CD14-positive monocyte (primary cell): ENCODE results near the gene PTPRN2. TPM values are rescaled to one million over a fixed set of nuclear protein-coding genes. Genes with fewer than 3 reads are reported as not detected.

Source experiments
- DNase-seq, 3 donors: peaks; one replicate each; pipeline ENCODE4 v3.0.0-alpha.2; 2011 to 2022
- H2AFZ ChIP-seq: 2 replicates; pipeline ENCODE4 v1.6.0; 2012; ENCODE audit warnings: mild to moderate bottlenecking, low read depth, low read length, inconsistent platforms; ENCODE audit not compliant: insufficient read depth, poor library complexity, severe bottlenecking
- H3K27ac ChIP-seq, 2 donors: 1 replicate in 1 of 2; 2 replicates in 1 of 2; pipeline ENCODE4 v1.5.1; 2012 to 2013; ENCODE audit warnings: low read length in 2 of 2, control low read depth in 1 of 2, inconsistent platforms in 1 of 2, low read depth in 1 of 2, mild to moderate bottlenecking in 1 of 2
- H3K27me3 ChIP-seq, 2 donors: one replicate each; pipeline versions ENCODE4 v1.6.0 to v1.6.1; 2011 to 2013; ENCODE audit warnings: low read length in 2 of 2; ENCODE audit not compliant: control insufficient read depth in 2 of 2, insufficient read depth in 2 of 2
- H3K36me3 ChIP-seq, 2 donors: replicated peaks in 1 of 2; 1 replicate in 1 of 2; 2 replicates in 1 of 2; pipeline versions ENCODE4 v1.5.1 to v1.6.1; 2012 to 2013; ENCODE audit warnings: low read length in 2 of 2, control low read depth in 1 of 2, inconsistent platforms in 1 of 2, mild to moderate bottlenecking in 1 of 2; ENCODE audit not compliant: insufficient read depth in 2 of 2, control insufficient read depth in 1 of 2
- H3K4me1 ChIP-seq, 2 donors: 1 replicate in 1 of 2; 2 replicates in 1 of 2; pipeline versions ENCODE4 v1.5.1 to v1.6.1; 2012 to 2013; ENCODE audit warnings: low read length in 2 of 2, control low read depth in 1 of 2, inconsistent platforms in 1 of 2, mild to moderate bottlenecking in 1 of 2, moderate library complexity in 1 of 2; ENCODE audit not compliant: insufficient read depth in 2 of 2, control insufficient read depth in 1 of 2
- H3K4me2 ChIP-seq: replicated peaks from 2 replicates; pipeline ENCODE3; 2012; ENCODE audit warnings: low read length, moderate library complexity, mild to moderate bottlenecking; ENCODE audit not compliant: poor library complexity, severe bottlenecking; ENCODE audit errors: extremely low read depth
- H3K4me3 ChIP-seq, 3 experiments: fragments of 200-600 bp in 1 of 3; sonication (generic) in 1 of 3; replicated peaks in 1 of 3; 1 replicate in 2 of 3; 2 replicates in 1 of 3; pipeline ENCODE4 v1.5.1; 2011 to 2013; ENCODE audit warnings: low read length in 3 of 3, mild to moderate bottlenecking in 3 of 3, control low read depth in 2 of 3, low read depth in 2 of 3, inconsistent platforms in 1 of 3, moderate library complexity in 1 of 3
- H3K79me2 ChIP-seq: 2 replicates; pipeline ENCODE4 v1.6.0; 2012; ENCODE audit warnings: mild to moderate bottlenecking, control low read depth, inconsistent platforms, low read length, moderate library complexity; ENCODE audit not compliant: insufficient read depth
- H3K9ac ChIP-seq: 2 replicates; pipeline ENCODE4 v1.6.0; 2017; ENCODE audit warnings: low read length, mild to moderate bottlenecking; ENCODE audit not compliant: insufficient read depth, poor library complexity, severe bottlenecking
- H3K9me3 ChIP-seq, 2 donors: replicated peaks in 1 of 2; 1 replicate in 1 of 2; 2 replicates in 1 of 2; pipeline versions ENCODE4 v1.5.1 to v1.6.1; 2012 to 2013; ENCODE audit warnings: low read length in 2 of 2, control low read depth in 1 of 2; ENCODE audit not compliant: control insufficient read depth in 1 of 2, insufficient read depth in 1 of 2
- H4K20me1 ChIP-seq: 2 replicates; pipeline ENCODE4 v1.6.0; 2012; ENCODE audit warnings: mild to moderate bottlenecking, low read length, control low read depth, moderate library complexity; ENCODE audit not compliant: insufficient read depth
- H3K27ac Mint-ChIP-seq, 7 donors: one replicate each; pipeline ENCODE4 v1.8.0; 2020; ENCODE audit warnings: mild to moderate bottlenecking in 7 of 7, mixed read lengths in 7 of 7, moderate library complexity in 6 of 7, inconsistent platforms in 2 of 7
- H3K27me3 Mint-ChIP-seq, 3 donors: one replicate each; pipeline ENCODE4 v1.8.0; 2021 to 2022; ENCODE audit warnings: low read depth in 3 of 3, mild to moderate bottlenecking in 3 of 3, mixed read lengths in 3 of 3, moderate library complexity in 3 of 3, inconsistent platforms in 1 of 3
- H3K36me3 Mint-ChIP-seq, 2 donors: one replicate each; pipeline ENCODE4 v1.8.0; 2020; ENCODE audit warnings: mixed read lengths in 2 of 2, inconsistent platforms in 1 of 2, mild to moderate bottlenecking in 1 of 2
- H3K4me1 Mint-ChIP-seq: one replicate; pipeline ENCODE4 v1.8.0; 2020; ENCODE audit warnings: mild to moderate bottlenecking, mixed read lengths
- H3K4me3 Mint-ChIP-seq, 2 donors: one replicate each; pipeline ENCODE4 v1.8.0; 2020; ENCODE audit warnings: mild to moderate bottlenecking in 2 of 2, mixed read lengths in 2 of 2, moderate library complexity in 1 of 2
- H3K9me3 Mint-ChIP-seq, 7 donors: one replicate each; pipeline ENCODE4 v1.8.0; 2020 to 2022; ENCODE audit warnings: mixed read lengths in 7 of 7, mild to moderate bottlenecking in 6 of 7, moderate library complexity in 6 of 7, inconsistent platforms in 2 of 7
- WGBS: methylation state at CpG from one replicate; pipeline ENCODE4 v1.1.5; 2013; ENCODE audit warnings: missing lambda C conversion rate; ENCODE audit not compliant: insufficient coverage; 5-methylcytosine and 5-hydroxymethylcytosine counted together
- intact Hi-C, 2 donors: fragments of 100-400 bp; cut with micrococcal nuclease; formaldehyde crosslinking; loops; one replicate each; pipeline versions ENCODE4 v1.15.0 to v1.15.1; 2023
- polyA plus RNA-seq, 3 donors: library from polyadenylated mRNA; depleted of rRNA in 1 of 3; unstranded in 2 of 3; stranded (reverse) in 1 of 3; fragments of 300-500 nt in 2 of 3; fragments of >200 nt in 1 of 3; fragmentation: Illumina TruSeq in 2 of 3; gene quantifications; 1 replicate in 2 of 3; 2 replicates in 1 of 3; pipeline ENCODE4 v1.2.3, GENCODE V29; 2012 to 2021
- TF ChIP-seq, protein P1 (sequence below): fragments of 200-600 bp; IDR thresholded peaks from one replicate; pipeline ENCODE4 v1.8.0; 2022; ENCODE audit warnings: antibody characterized with exemption, mild to moderate bottlenecking

Gene PTPRN2
- polyA plus RNA-seq, 3 donors, result 0.25 to 1.4 (median 0.97) TPM

- peaks cover 14 to 17% of the 10 kb centered on the region in 2 donors for H3K4me1 ChIP-seq
- H3K4me3 ChIP-seq, result no peak overlapping the region
- no peak overlapping the region for H2AFZ ChIP-seq
- intact Hi-C loops, result no loop called here
- Mint-ChIP-seq H3K9me3 (peaks cover 0 to 17% (median 11%) of the 10 kb centered on the region in 7 donors), H3K27me3 (peaks cover 22 to 40% (median 31%) of the 10 kb centered on the region in 3 donors), H3K4me1 (peaks cover 5% of the 10 kb centered on the region), H3K36me3 (peaks cover 0 to 4% of the 10 kb centered on the region in 2 donors), H3K27ac (no peak overlapping the region), H3K4me3 (no peak overlapping the region)
- peaks cover 0 to 6% of the 10 kb centered on the region in 2 donors for H3K9me3 ChIP-seq
- TF ChIP-seq, protein P1, sequence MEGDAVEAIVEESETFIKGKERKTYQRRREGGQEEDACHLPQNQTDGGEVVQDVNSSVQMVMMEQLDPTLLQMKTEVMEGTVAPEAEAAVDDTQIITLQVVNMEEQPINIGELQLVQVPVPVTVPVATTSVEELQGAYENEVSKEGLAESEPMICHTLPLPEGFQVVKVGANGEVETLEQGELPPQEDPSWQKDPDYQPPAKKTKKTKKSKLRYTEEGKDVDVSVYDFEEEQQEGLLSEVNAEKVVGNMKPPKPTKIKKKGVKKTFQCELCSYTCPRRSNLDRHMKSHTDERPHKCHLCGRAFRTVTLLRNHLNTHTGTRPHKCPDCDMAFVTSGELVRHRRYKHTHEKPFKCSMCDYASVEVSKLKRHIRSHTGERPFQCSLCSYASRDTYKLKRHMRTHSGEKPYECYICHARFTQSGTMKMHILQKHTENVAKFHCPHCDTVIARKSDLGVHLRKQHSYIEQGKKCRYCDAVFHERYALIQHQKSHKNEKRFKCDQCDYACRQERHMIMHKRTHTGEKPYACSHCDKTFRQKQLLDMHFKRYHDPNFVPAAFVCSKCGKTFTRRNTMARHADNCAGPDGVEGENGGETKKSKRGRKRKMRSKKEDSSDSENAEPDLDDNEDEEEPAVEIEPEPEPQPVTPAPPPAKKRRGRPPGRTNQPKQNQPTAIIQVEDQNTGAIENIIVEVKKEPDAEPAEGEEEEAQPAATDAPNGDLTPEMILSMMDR, result no peak
- no peaks in the 10 kb centered on the region for H3K79me2 ChIP-seq
- WGBS, result 89% methylated on average over 15 of the region's 21 CpGs
- H4K20me1 ChIP-seq, result no peaks in the 10 kb centered on the region
- H3K4me2 ChIP-seq, result no peak overlapping the region
- H3K36me3 ChIP-seq, result no peaks in the 10 kb centered on the region
- no peak for DNase-seq
- H3K27ac ChIP-seq, result no peak overlapping the region
- H3K27me3 ChIP-seq, result peaks cover 0 to 24% of the 10 kb centered on the region in 2 donors
- H3K9ac ChIP-seq, result no peak overlapping the region
Measured at GRCh38 chr7:157616931-157617330, 970.7 kb downstream of the PTPRN2 start.

- Histone ChIP-seq H3K4me3 (no peak overlapping the region), H3K4me1 (peaks cover 14 to 17% of the 10 kb centered on the region in 2 donors), H3K4me2 (no peak overlapping the region), H4K20me1 (no peaks in the 10 kb centered on the region), H3K27ac (no peak overlapping the region), H3K9ac (no peak overlapping the region), H2AFZ (no peak overlapping the region), H3K9me3 (peaks cover 0 to 6% of the 10 kb centered on the region in 2 donors), H3K36me3 (no peaks in the 10 kb centered on the region), H3K27me3 (peaks cover 0 to 27% of the 10 kb centered on the region in 2 donors), H3K79me2 (no peaks in the 10 kb centered on the region)
- H3K4me1 Mint-ChIP-seq, result peaks cover 5% of the 10 kb centered on the region
- DNase-seq, result no peak
- WGBS, result 70% methylated on average over 2 of the region's 4 CpGs
- intact Hi-C loops, result no loop called here
- H3K4me3 Mint-ChIP-seq, result no peak overlapping the region
- H3K27ac Mint-ChIP-seq, result no peak overlapping the region
- peaks cover 2 to 17% (median 11%) of the 10 kb centered on the region in 7 donors for H3K9me3 Mint-ChIP-seq
- TF ChIP-seq, protein P1, result no peak
- H3K36me3 Mint-ChIP-seq, result peaks cover 0 to 4% of the 10 kb centered on the region in 2 donors
- H3K27me3 Mint-ChIP-seq, result peaks cover 23 to 43% (median 32%) of the 10 kb centered on the region in 3 donors
Measured at GRCh38 chr7:157616426-157616825, 971.2 kb downstream of the PTPRN2 start.
